ENCODE data around the gene NMUR1.

Gene NMUR1

GRCh38 chr2:231548752-231549151 is 18.5 kb upstream of the NMUR1 start:
- TF ChIP-seq CTCF (conservative IDR thresholded peaks at IDR 0.05): no peak
- no peak overlapping the region for H3K27ac ChIP-seq

- H3K27ac ChIP-seq: no peak overlapping the region
Measured at GRCh38 chr2:231547315-231548110, 17.3 kb upstream of the NMUR1 start.

GRCh38 chr2:231546014-231546715 is 15.9 kb upstream of the NMUR1 start:
- H3K27ac ChIP-seq: no peak overlapping the region
- no peak for TF ChIP-seq CTCF (conservative IDR thresholded peaks at IDR 0.05)

More at GRCh38 chr2:231547315-231548110, 17.3 kb upstream of the NMUR1 start:
- no peak for TF ChIP-seq CTCF (conservative IDR thresholded peaks at IDR 0.05)

GRCh38 chr2:231545105-231545902 is 15.1 kb upstream of the NMUR1 start:
- TF ChIP-seq CTCF (conservative IDR thresholded peaks at IDR 0.05): no peak
- no peak overlapping the region for H3K27ac ChIP-seq

GRCh38 chr2:231542136-231542535 is 11.9 kb upstream of the NMUR1 start:
- no peak overlapping the region for H3K27ac ChIP-seq
- no peak for TF ChIP-seq CTCF (conservative IDR thresholded peaks at IDR 0.05)

GRCh38 chr2:231541645-231542044 is 11.4 kb upstream of the NMUR1 start:
- H3K27ac ChIP-seq: no peak overlapping the region
- TF ChIP-seq CTCF (conservative IDR thresholded peaks at IDR 0.05): no peak

GRCh38 chr2:231539991-231540390 is 9.7 kb upstream of the NMUR1 start:
- no peak overlapping the region for H3K27ac ChIP-seq
- TF ChIP-seq CTCF (conservative IDR thresholded peaks at IDR 0.05): no peak

All from VCaP (cell line).